Erythroblast (primary cell): ENCODE results near the gene NPIPB8.
"Not testable (repeated sequence)": the region's sequence is repeated elsewhere in the genome, so short reads cannot be mapped to it uniquely, and the experiment has no call there.

Experiments used
- GATA1 ChIP-seq: IDR thresholded peaks from 2 replicates; pipeline ENCODE4 v1.6.1; 2011; ENCODE audit warnings: low read depth, mild to moderate bottlenecking, control low read depth, low read length, moderate library complexity
- POLR2A ChIP-seq: IDR thresholded peaks from 2 replicates; pipeline ENCODE4 v1.6.1; 2011; ENCODE audit warnings: mild to moderate bottlenecking, low read length

DNA sequence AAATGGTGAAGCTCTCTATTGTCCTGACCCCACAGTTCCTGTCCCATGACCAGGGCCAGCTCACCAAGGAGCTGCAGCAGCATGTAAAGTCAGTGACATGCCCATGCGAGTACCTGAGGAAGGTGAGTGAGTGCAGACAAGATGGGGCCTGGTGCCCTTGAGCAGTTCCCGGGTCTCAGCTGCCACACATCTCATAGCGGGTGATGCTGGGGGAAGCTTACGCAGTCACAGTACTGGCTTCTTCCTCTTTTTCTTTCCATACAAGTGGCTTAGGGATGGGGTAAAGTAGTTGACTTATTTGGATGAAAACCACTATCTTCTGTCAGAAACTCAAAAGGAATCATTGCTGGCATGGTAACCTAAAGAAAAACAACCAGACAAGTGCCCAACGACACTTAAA lies 494 bp downstream of the NPIPB8 start:
- TF ChIP-seq POLR2A, GATA1: not testable (repeated sequence)
